Body of pancreas (tissue), 4 donors: ENCODE measurements around the gene MRPL50. TPM values are rescaled to one million over a fixed set of nuclear protein-coding genes. Genes with fewer than 3 reads are reported as not detected.

Experiments used
- ATAC-seq: fragments of 150-250 bp; one replicate; pipeline ENCODE4 v1.9.1; 2016
- DNase-seq, 4 donors: peaks; one replicate each; pipeline ENCODE4 v3.0.0-alpha.2; 2019
- H3K27ac ChIP-seq, 4 donors: fragments of 200-600 bp; sonication (generic); 1 replicate in 3 of 4; 2 replicates in 1 of 4; pipeline versions ENCODE4 v1.5.1 to v1.6.1; 2016 to 2019; ENCODE audit warnings: mild to moderate bottlenecking in 1 of 4, mixed read lengths in 1 of 4, moderate library complexity in 1 of 4
- H3K27me3 ChIP-seq, 2 donors: fragments of 200-600 bp; sonication (generic); one replicate each; pipeline ENCODE4 v1.6.0; 2016; ENCODE audit warnings: mild to moderate bottlenecking in 1 of 2
- H3K36me3 ChIP-seq, 2 donors: fragments of 200-600 bp; sonication (generic); replicated peaks in 1 of 2; 2 replicates each; pipeline ENCODE4 v1.5.1; 2016; ENCODE audit warnings: low read depth in 2 of 2; ENCODE audit not compliant: insufficient read depth in 1 of 2
- H3K4me1 ChIP-seq: fragments of 200-600 bp; sonication (generic); one replicate; pipeline ENCODE4 v1.6.0; 2016
- H3K4me3 ChIP-seq, 2 donors: fragments of 200-600 bp; sonication (generic); 1 replicate in 1 of 2; 2 replicates in 1 of 2; pipeline ENCODE4 v1.5.1; 2016 to 2019
- H3K9me3 ChIP-seq, 3 donors: fragments of 200-600 bp; sonication (generic); 1 replicate in 2 of 3; 2 replicates in 1 of 3; pipeline ENCODE4 v1.5.1; 2016
- CTCF ChIP-seq, 7 experiments: fragments of 450-650 bp in 4 of 7; fragments of 200-600 bp in 3 of 7; sonication (generic) in 3 of 7; IDR thresholded peaks; one replicate each; pipeline ENCODE4 v1.5.1; 2016 to 2019; ENCODE audit warnings: antibody characterized with exemption in 7 of 7
- POLR2A ChIP-seq, 3 donors: fragments of 450-650 bp; IDR thresholded peaks; one replicate each; pipeline ENCODE4 v1.6.1; 2016; ENCODE audit warnings: antibody characterized with exemption in 3 of 3, mild to moderate bottlenecking in 2 of 3
- WGBS, 2 donors: methylation state at CpG; one replicate each; pipeline ENCODE4 v1.1.5; 2017; 5-methylcytosine and 5-hydroxymethylcytosine counted together
- intact Hi-C: fragments of 100-400 bp; cut with DNase I; formaldehyde crosslinking; loops from one replicate; pipeline ENCODE4 v1.15.1; 2023
- total RNA-seq, 2 donors: library from RNA; depleted of rRNA; stranded (reverse); fragments of >200 nt; gene quantifications; one replicate each; pipeline ENCODE4 v1.1.0, GENCODE V29; 2016

Gene MRPL50
- total RNA-seq, 2 donors from 2014 or later = 3.6 to 7.3 TPM

- WGBS, 2 donors = 52 to 58% methylated on average over 2 of the region's 2 CpGs
- intact Hi-C loops = no loop called here
- DNase-seq (no peak), ATAC-seq (no peak)
- TF ChIP-seq POLR2A (IDR thresholded peaks at IDR 0.05) (peak in 1 of 3 donors; percentile 50), CTCF (IDR thresholded peaks at IDR 0.05) (no peak)
- H3K9me3 ChIP-seq = no peaks in the 10 kb centered on the region
- H3K4me3 ChIP-seq = no peak within 1 kb of the TSS
- no peaks in the 10 kb centered on the region for H3K36me3 ChIP-seq
- H3K4me1 ChIP-seq = peaks cover 65% of the 10 kb centered on the region
- H3K27me3 ChIP-seq = no peaks in the 10 kb centered on the region
- peak within 1 kb of the TSS; percentile 17 to 86 (median 72) for H3K27ac ChIP-seq
Observed at GRCh38 chr9:101435601-101436079, 37.2 kb upstream of the MRPL50 start, which contains the start of gene ALDOB. TSS of gene ALDOB (minus strand) at chr9:101435774. CDS start at chr9:101430887, 4,887 bp downstream.

- TF ChIP-seq CTCF (IDR thresholded peaks at IDR 0.05) (peak in 1 of 7 experiments; percentile 13), POLR2A (IDR thresholded peaks at IDR 0.05) (no peak)
- Histone ChIP-seq H3K4me3 (no peak overlapping the region), H3K4me1 (peaks cover 63% of the 10 kb centered on the region), H3K27me3 (no peaks in the 10 kb centered on the region), H3K27ac (peak overlapping the region; percentile 6 to 86 (median 36)), H3K9me3 (no peaks in the 10 kb centered on the region), H3K36me3 (no peaks in the 10 kb centered on the region)
- intact Hi-C loops = no loop called here
- ATAC-seq = peak; percentile 12
- WGBS, 2 donors = 31 to 45% methylated on average over 3 of the region's 3 CpGs
- DNase-seq = peak in 1 of 4 donors; percentile 14
Observed at GRCh38 chr9:101434998-101435397, 36.6 kb upstream of the MRPL50 start.

- no peak for ATAC-seq
- H3K36me3 ChIP-seq = no peaks in the 10 kb centered on the region
- TF ChIP-seq POLR2A (IDR thresholded peaks at IDR 0.05) (no peak), CTCF (IDR thresholded peaks at IDR 0.05) (no peak)
- H3K4me3 ChIP-seq = no peak overlapping the region
- no peaks in the 10 kb centered on the region for H3K9me3 ChIP-seq
- no peak for DNase-seq
- no peaks in the 10 kb centered on the region for H3K27me3 ChIP-seq
- no peak overlapping the region for H3K27ac ChIP-seq
- WGBS, 2 donors = 39 to 45% methylated on average over 3 of the region's 3 CpGs
- H3K4me1 ChIP-seq = peaks cover 51% of the 10 kb centered on the region
- intact Hi-C loops = no loop called here
Observed at GRCh38 chr9:101433229-101433628, 34.8 kb upstream of the MRPL50 start.

- H3K4me1 ChIP-seq = peaks cover 48% of the 10 kb centered on the region
- WGBS, 2 donors = 68 to 70% methylated on average over 1 of the region's 1 CpG
- intact Hi-C loops = no loop called here
- ATAC-seq (no peak), DNase-seq (no peak)
- H3K27ac ChIP-seq = no peak overlapping the region
- H3K9me3 ChIP-seq = no peaks in the 10 kb centered on the region
- H3K27me3 ChIP-seq = no peaks in the 10 kb centered on the region
- TF ChIP-seq CTCF (IDR thresholded peaks at IDR 0.05) = no peak
- no peak for TF ChIP-seq POLR2A (IDR thresholded peaks at IDR 0.05)
- no peaks in the 10 kb centered on the region for H3K36me3 ChIP-seq
- H3K4me3 ChIP-seq = no peak overlapping the region
Observed at GRCh38 chr9:101432740-101433139, 34.3 kb upstream of the MRPL50 start.

GRCh38 chr9:101432171-101432570, 33.8 kb upstream of the MRPL50 start:
- no peaks in the 10 kb centered on the region for H3K36me3 ChIP-seq
- intact Hi-C loops = no loop called here
- TF ChIP-seq CTCF (IDR thresholded peaks at IDR 0.05) = no peak
- no peak for TF ChIP-seq POLR2A (IDR thresholded peaks at IDR 0.05)
- H3K4me1 ChIP-seq = peaks cover 42% of the 10 kb centered on the region
- no peak overlapping the region for H3K27ac ChIP-seq
- no peak for ATAC-seq
- no peak overlapping the region for H3K4me3 ChIP-seq
- H3K27me3 ChIP-seq = no peaks in the 10 kb centered on the region
- no peaks in the 10 kb centered on the region for H3K9me3 ChIP-seq
- DNase-seq = no peak
